A549 (cell line): ENCODE measurements around the gene IL21R. TPM values are rescaled to one million over a fixed set of nuclear protein-coding genes. Genes with fewer than 3 reads are reported as not detected.

Experiments used
- ATAC-seq, 2 experiments: fragments of 200-7000 bp in 1 of 2; fragments of >200 bp in 1 of 2; cut with Nextera tagmentation in 1 of 2; cut with Tn5 transposase in 1 of 2; 3 replicates each; pipeline versions ENCODE4 v1.8.0 to v1.9.1; 2018 to 2020; ENCODE audit warnings: mild to moderate bottlenecking in 1 of 2, moderate library complexity in 1 of 2
- CTCF ChIA-PET: fragments of 300-600 bp; sonication (Branson Sonifier 250); formaldehyde crosslinking; extraction: SDS; loops from one replicate; lab custom pipeline; 2021; ENCODE audit warnings: antibody characterized with exemption, inconsistent platforms; lab: Yijun Ruan, JAX
- POLR2A ChIA-PET: fragments of 350-600 bp; formaldehyde crosslinking; extraction: SDS; loops from one replicate; lab custom pipeline; 2021; ENCODE audit warnings: antibody characterized with exemption, inconsistent platforms; lab: Yijun Ruan, JAX
- DNase-seq, 2 experiments: peaks; one replicate each; pipeline versions ENCODE4 v3.0.0 to v3.0.0-alpha.2; 2011 to 2016; ENCODE audit warnings: low read depth in 1 of 2, low spot score in 1 of 2
- FAIRE-seq: peaks from 2 replicates; lab custom pipeline; 2011; peaks lifted over from hg19 to GRCh38; lab: Jason Lieb, UNC
- H3K27ac ChIP-seq, 2 experiments: fragments of >200 bp; sonication (Bioruptor Twin); formaldehyde crosslinking; 3 replicates each; pipeline ENCODE4 v1.5.1; 2016 to 2017
- H3K4me1 ChIP-seq: fragments of >200 bp; sonication (Bioruptor Twin); formaldehyde crosslinking; 3 replicates; pipeline ENCODE4 v1.6.1; 2016
- H3K4me2 ChIP-seq: fragments of >200 bp; sonication (Bioruptor Twin); formaldehyde crosslinking; 3 replicates; pipeline ENCODE4 v1.6.1; 2016
- H3K4me3 ChIP-seq: fragments of >200 bp; sonication (Bioruptor Twin); formaldehyde crosslinking; 3 replicates; pipeline ENCODE4 v1.5.1; 2016
- H3K9me3 ChIP-seq: fragments of >200 bp; sonication (Bioruptor Twin); formaldehyde crosslinking; 3 replicates; pipeline ENCODE4 v1.6.1; 2016
- BHLHE40 ChIP-seq: IDR thresholded peaks from 2 replicates; pipeline ENCODE4 v1.6.1; 2012; ENCODE audit warnings: low read depth, low read length, inconsistent platforms
- CBX2 ChIP-seq: fragments of 200-600 bp; sonication (generic); IDR thresholded peaks from 2 replicates; pipeline ENCODE4 v1.6.1; 2016; ENCODE audit warnings: low read depth, mild to moderate bottlenecking, borderline replicate concordance
- CBX8 ChIP-seq: fragments of 200-600 bp; sonication (generic); IDR thresholded peaks from 2 replicates; pipeline ENCODE4 v1.6.1; 2016
- CTCF ChIP-seq: fragments of >200 bp; sonication (Bioruptor Twin); formaldehyde crosslinking; IDR thresholded peaks from 3 replicates; pipeline ENCODE4 v1.5.1; 2016
- FOSB ChIP-seq: fragments of 250-450 bp; sonication (Bioruptor Pico); IDR thresholded peaks from 2 replicates; pipeline ENCODE4 v1.5.0; 2020; ENCODE audit warnings: mild to moderate bottlenecking, moderate library complexity
- HDAC2 ChIP-seq: fragments of 200-600 bp; sonication (generic); IDR thresholded peaks from 2 replicates; pipeline ENCODE4 v1.6.1; 2016
- HOXB13 ChIP-seq: fragments of 250-450 bp; sonication (Bioruptor Pico); IDR thresholded peaks from 2 replicates; pipeline ENCODE4 v1.5.0; 2020; ENCODE audit warnings: low read depth, mild to moderate bottlenecking, moderate library complexity
- HOXB5 ChIP-seq: fragments of 250-450 bp; sonication (Bioruptor Pico); IDR thresholded peaks from 2 replicates; pipeline ENCODE4 v1.5.0; 2020; ENCODE audit warnings: mild to moderate bottlenecking, moderate library complexity
- JUNB ChIP-seq: fragments of >200 bp; sonication (Bioruptor Twin); formaldehyde crosslinking; IDR thresholded peaks from 2 replicates; pipeline ENCODE4 v1.6.1; 2016
- MAFK ChIP-seq: fragments of 450-650 bp; IDR thresholded peaks from 2 replicates; pipeline ENCODE4 v1.6.1; 2014; ENCODE audit not compliant: partially characterized antibody
- MAX ChIP-seq: IDR thresholded peaks from 2 replicates; pipeline ENCODE4 v1.6.1; 2012
- MYC ChIP-seq: IDR thresholded peaks from 2 replicates; pipeline ENCODE4 v1.6.1; 2012; ENCODE audit warnings: mild to moderate bottlenecking, inconsistent platforms, low read length, improper control_type of control experiment, borderline replicate concordance
- NPAS2 ChIP-seq: fragments of 250-450 bp; sonication (Bioruptor Pico); IDR thresholded peaks from 2 replicates; pipeline ENCODE4 v1.8.0; 2022; ENCODE audit warnings: mild to moderate bottlenecking, moderate library complexity, borderline replicate concordance
- NR3C1 ChIP-seq: fragments of >200 bp; sonication (Bioruptor Twin); formaldehyde crosslinking; IDR thresholded peaks from 3 replicates; pipeline ENCODE4 v1.6.1; 2017
- POLR2AphosphoS2 ChIP-seq: conservative IDR thresholded peaks from 2 replicates; pipeline ENCODE4 v1.6.1; 2012; ENCODE audit warnings: low read length, improper control_type of control experiment, inconsistent platforms
- REST ChIP-seq: fragments of 200-600 bp; sonication (generic); IDR thresholded peaks from 2 replicates; pipeline ENCODE4 v1.6.1; 2016; ENCODE audit warnings: antibody characterized with exemption, mild to moderate bottlenecking, moderate library complexity
- RNF2 ChIP-seq: fragments of 200-600 bp; sonication (generic); IDR thresholded peaks from 2 replicates; pipeline ENCODE4 v1.6.1; 2016; ENCODE audit warnings: low read depth, mild to moderate bottlenecking, antibody characterized with exemption, moderate library complexity, borderline replicate concordance
- USF2 ChIP-seq: fragments of 450-650 bp; IDR thresholded peaks from 2 replicates; pipeline ENCODE4 v1.6.1; 2014; ENCODE audit warnings: antibody characterized with exemption
- ZFP36 ChIP-seq: fragments of 450-650 bp; IDR thresholded peaks from 2 replicates; pipeline ENCODE4 v1.6.1; 2014; ENCODE audit warnings: borderline replicate concordance; ENCODE audit not compliant: partially characterized antibody
- WGBS: methylation state at CpG from one replicate; pipeline ENCODE4 v1.1.6; 2017; ENCODE audit errors: missing lambda C conversion rate; 5-methylcytosine and 5-hydroxymethylcytosine counted together
- polyA plus RNA-seq, 4 experiments: library from polyadenylated mRNA; depleted of rRNA in 3 of 4; stranded (reverse); fragments of >200 nt; fragmentation: RNase III in 1 of 4; extraction: RNeasy Plus Mini Kit Qiagen cat#74134 plus additional on column Dnase treatment in 1 of 4; gene quantifications; 2 replicates in 3 of 4; 3 replicates in 1 of 4; pipeline ENCODE4 v1.2.3, GENCODE V29; 2011 to 2017

Gene IL21R
- polyA plus RNA-seq, 2 of the 4 experiments (the other 2 are of a cell fraction): 0.04 to 0.09 TPM

- no peak overlapping the region for H3K27ac ChIP-seq
- H3K9me3 ChIP-seq: peaks cover 13% of the 10 kb centered on the region; the same call in 2 of the 3 replicates
- CTCF ChIA-PET: interaction anchor here (1.0 to 1.4 kb wide), 3 partner anchors 10 to 147 kb away, joined by 3 read pairs; no protein-coding TSS in a partner anchor
- DNase-seq (no peak), ATAC-seq (no peak)
- H3K4me2 ChIP-seq: no peak overlapping the region
- no peaks in the 10 kb centered on the region for H3K4me1 ChIP-seq
- TF ChIP-seq CTCF (no peak), REST (no peak), POLR2AphosphoS2 (no peak), USF2 (no peak), HOXB5 (no peak), CBX2 (no peak), RNF2 (no peak), HDAC2 (no peak), MYC (no peak), HOXB13 (CRISPR knock-in tag) (no peak), JUNB (no peak), ZFP36 (no peak), NR3C1 (no peak), BHLHE40 (no peak), FOSB (CRISPR knock-in tag) (no peak), MAFK (no peak), NPAS2 (CRISPR knock-in tag) (no peak), MAX (no peak), CBX8 (no peak)
- TF ChIP-seq, all 56 proteins: peak for 0
- POLR2A ChIA-PET: no interaction called here
- FAIRE-seq: no peak
- no peak overlapping the region for H3K4me3 ChIP-seq
Measured at GRCh38 chr16:27381236-27381635, 20.7 kb upstream of the IL21R start.

- TF ChIP-seq ZFP36 (peak; percentile 46), MAFK (no peak)
- ATAC-seq (no peak), FAIRE-seq (no peak), DNase-seq (no peak)
- Histone ChIP-seq H3K27ac (no peak overlapping the region), H3K4me3 (no peak overlapping the region), H3K4me1 (no peaks in the 10 kb centered on the region), H3K4me2 (no peak overlapping the region), H3K9me3 (peaks cover 13% of the 10 kb centered on the region; the same call in 2 of the 3 replicates)
- ChIA-PET POLR2A (no interaction called here), CTCF (interaction anchor here (1.0 to 1.4 kb wide), 4 partner anchors 9 to 148 kb away, joined by 3 to 6 read pairs (median 3); no protein-coding TSS in a partner anchor)
- WGBS: 47% methylated on average over 10 of the region's 10 CpGs
Measured at GRCh38 chr16:27381974-27382855, 19.8 kb upstream of the IL21R start.
